GM21825 (cell line): ENCODE measurements around the gene CEP85L.

Experiments
- ATAC-seq: cut with Tn5 transposase; IDR thresholded peaks from one replicate; pipeline ENCODE4 v1.9.1; 2021; ENCODE audit warnings: mild to moderate bottlenecking, moderate library complexity; ENCODE audit not compliant: unreplicated experiment

Gene CEP85L

GRCh38 chr6:118651282-118652050 lies at the start of gene CEP85L:
CEP85L (minus strand) TSS chr6:118651591; CDS start chr6:118651269, 322 bp downstream.
- peak; percentile 90 for ATAC-seq

DNA sequence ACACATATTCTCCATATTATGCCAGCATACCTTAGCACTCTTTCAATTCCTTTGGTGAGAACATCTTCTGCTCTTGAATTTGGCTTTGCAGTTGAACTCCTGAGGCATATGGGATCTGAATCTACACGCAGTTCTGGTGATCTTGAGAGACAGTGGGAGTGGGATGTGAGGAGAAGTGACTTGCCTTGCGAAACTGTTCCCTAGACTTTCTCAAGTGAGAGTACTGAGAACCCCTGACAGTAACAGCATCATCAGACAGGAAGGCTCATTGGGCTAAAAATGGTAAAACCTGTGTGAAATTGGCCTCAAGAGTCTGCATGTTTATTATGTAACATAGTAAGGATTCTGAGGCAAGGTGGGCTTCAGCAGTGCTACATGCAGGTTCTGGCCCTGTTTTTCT lies 49.1 kb upstream of the CEP85L start:
- ATAC-seq: no peak

- ATAC-seq: no peak
These were observed 46.2 kb upstream of the CEP85L start for GRCh38 chr6:118697554-118697953.

DNA sequence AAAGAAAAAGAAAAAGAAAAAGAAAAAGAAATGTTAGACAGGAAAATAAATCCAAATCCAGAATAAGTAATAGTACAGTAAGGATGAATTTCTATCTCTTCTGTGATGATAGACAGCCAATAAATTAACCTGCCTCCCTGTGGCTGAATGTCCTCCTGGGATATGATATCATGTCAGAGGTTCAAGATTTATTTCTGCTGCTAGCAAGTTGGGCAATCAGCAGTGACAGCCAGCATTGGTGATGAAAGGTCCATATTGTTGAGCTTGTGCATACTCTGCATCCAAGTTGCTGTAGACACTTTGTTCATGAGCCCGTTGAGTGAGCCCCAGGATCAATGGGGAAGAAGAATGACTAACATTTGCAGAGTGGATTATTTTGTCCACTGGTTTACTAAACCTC lies 44.9 kb upstream of the CEP85L start:
- no peak for ATAC-seq

DNA sequence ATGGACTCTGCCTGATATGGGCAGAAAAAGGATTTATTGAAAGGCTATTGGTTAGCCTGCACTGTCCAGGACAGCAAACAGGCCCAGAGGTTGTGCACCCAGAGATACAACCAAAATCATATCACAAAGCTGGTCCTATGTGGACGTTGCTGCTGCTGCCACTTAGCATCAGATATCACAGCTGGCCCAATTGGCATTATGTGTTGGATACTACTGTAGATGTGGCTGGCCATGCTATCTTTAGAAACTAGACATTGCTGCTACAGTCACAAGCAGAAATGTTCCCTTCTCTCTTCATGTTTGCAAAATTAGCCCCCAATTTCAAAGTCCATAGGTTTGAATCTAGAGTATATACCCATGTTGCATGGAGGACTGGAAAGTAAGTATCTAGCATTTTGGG lies 42.2 kb upstream of the CEP85L start:
- no peak for ATAC-seq

DNA sequence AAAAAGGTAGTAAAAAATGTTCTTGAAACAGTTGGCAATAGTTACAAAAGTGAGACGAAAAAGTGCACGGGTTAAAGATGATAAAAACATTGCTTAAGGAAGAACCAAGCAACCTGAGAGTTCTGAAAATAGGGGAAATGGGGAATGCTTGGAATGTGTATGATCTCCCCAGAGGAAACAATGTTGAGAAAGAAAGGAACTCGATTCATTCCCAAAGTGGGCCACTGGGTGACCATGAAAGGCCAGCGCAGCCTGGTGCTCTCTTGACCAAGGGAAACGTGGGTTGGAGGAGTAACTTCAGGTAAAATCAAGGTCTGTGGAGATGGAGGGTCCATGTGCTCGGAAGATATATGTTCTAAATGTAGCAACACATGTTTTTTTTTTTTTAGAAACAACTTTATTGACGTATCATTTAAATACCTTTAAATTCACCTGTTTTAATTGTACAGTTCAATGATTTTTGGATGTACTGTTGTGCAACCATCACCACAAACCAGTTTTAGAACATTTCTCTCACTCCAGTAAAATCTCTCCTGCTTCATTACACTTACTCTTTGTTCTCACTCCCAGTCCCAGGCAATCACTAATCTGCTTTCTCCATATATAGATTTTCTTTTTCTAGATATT lies 34.5 kb upstream of the CEP85L start:
- no peak for ATAC-seq

- ATAC-seq: no peak
These were observed 32.8 kb upstream of the CEP85L start for GRCh38 chr6:118683881-118684872.

DNA sequence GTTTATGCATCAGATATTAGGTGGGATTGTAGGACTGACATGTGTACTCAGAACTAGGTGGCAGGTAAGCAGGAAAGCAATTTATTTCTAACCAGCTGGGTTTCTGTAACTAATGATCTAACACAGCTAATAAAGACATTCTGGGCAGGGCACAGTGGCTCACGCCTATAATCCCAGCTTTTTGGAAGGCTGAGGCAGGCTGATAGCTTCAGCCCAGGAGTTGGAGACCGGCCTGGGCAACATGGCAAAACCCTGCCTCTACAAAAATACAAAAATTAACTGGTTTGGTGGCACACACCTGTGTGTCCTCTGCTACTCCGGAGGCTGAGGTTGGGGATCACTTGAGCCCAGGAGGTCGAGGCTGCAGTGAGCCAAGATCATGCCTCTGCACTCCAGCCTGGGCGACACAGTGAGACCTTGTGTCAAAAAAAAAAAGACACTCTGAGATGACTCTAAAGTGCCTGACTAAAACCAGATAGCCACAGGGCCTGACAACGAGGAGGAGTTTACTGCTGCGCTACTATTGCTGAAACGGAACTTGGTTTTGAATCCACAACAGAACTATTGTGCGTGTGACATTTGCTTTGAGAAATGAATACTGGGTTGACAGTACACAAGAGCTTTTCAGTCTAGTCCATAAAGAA lies 29.2 kb upstream of the CEP85L start:
- ATAC-seq: no peak

DNA sequence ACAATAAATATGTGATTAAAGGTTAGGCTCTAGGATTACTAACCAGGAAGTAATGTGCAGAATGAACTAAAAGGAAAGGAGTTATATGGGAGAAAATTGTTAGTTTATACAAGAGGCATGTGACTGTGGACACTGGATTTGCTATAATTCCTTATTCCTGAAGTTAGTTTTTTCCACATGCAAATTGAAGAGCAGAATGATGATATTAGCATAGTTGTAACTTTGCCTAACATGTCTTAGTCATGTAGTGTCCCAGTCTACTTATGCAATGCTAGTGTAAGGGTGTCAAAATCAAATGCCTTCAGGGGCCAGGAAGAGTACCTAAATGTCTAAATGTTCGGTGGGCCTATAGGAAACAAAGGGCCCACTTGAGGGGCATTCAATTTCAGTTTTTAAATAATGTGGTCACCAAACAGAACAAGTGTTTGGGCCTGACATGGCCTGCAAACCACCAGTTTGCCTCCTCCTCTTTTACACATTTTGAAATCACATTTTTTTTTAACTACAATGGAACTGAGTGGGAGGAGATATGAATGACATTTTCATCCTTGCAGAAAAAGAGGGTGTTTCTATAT lies 28.0 kb upstream of the CEP85L start:
- ATAC-seq: no peak

DNA sequence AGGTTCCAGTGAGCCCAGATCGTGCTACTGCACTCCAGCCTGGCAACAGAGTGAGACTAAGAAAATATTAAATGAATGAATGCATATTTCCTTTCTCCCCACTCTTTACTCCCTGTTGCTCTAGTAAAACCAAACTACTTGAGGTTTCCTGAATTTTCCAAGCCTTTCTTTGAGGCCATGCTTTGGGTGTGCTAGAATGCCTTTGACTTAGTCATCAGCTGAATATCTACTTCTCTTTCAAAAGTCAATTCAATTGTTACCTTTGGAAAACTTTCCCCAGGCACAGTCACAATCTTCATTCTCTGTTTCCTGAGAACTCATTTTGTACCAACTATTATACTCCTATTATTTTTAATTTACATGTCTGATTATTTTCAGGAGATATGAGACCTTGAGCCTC lies 27.5 kb upstream of the CEP85L start:
- no peak for ATAC-seq

DNA sequence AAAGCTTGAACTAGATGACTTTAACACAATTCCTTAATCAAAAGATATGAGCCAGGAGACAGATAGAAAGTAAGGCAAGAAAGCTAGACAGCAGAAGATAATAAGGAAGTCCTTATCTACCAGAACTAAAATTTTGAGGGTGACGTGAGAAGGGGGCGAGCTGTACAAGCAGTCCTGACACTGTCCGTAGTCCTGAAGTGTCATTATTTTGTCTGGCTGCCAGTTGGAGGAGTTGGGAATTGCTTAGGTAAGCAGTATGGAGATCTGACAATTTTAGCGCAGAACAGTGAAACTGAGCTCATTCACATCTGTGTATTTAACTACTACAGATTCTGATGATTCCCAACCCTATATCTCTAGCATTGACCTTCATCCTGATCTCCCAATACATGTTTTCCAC lies 25.8 kb upstream of the CEP85L start:
- ATAC-seq: no peak

DNA sequence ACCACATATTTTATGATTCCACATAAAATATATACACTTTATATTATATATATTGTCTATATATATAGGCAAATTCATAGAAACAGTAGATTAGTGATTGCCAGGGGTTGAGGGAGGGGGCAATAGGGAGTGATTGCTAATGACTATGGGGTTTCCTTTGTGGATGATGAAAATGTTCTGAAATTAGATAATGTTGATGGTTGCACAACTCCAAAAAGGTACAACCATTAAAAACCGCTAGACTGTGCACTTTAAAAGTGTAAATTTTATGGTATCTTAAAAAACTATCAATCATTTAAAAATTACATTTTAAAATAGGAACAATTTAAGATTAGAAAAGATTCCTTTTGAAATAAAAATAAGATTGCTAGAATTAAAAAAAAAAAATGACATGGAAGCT lies 23.8 kb upstream of the CEP85L start:
- no peak for ATAC-seq

- no peak for ATAC-seq
These were observed 23.4 kb upstream of the CEP85L start for GRCh38 chr6:118674772-118675171.

DNA sequence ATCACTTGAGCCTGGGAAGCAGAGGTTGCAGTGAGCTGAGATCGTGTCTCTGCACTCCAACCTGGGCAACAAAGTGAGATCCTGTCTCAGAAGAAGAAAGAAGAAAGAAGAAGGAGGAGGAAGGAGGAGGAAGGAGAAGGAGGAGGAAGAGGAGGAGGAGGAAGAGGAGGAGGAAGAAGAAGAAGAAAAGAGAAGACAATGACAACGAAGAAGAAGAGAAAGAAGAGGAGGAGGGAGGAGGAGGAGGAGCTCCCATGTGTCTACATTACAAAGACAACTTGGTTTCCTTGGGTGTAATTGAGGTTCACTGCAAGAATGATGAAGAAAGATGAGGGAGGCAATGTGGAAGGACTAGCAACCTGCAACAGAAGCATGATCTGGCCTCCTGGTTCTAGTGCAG lies 21.3 kb upstream of the CEP85L start:
- no peak for ATAC-seq

GRCh38 chr6:118669561-118669960 lies 18.2 kb upstream of the CEP85L start:
- no peak for ATAC-seq

GRCh38 chr6:118668761-118669385 lies 17.5 kb upstream of the CEP85L start:
- ATAC-seq: no peak

DNA sequence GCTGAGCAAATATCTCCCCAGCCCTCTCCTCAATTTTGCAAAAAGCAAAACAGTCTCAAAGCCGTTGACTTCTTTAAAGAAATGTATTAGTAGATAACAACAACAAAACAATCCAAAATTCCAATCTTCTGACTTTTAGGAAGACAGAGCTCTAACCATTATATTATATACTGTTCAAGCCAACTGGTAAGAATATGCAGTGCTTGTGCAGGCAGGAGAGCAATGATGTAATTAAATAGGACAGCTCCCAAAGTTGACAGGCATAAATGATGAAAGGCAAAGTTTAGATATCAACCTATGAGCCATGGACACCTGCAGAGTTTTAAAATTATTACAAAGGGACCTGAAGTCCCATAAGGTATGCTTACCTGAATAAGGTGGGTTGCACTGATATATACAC lies 16.6 kb upstream of the CEP85L start:
- no peak for ATAC-seq

- ATAC-seq: no peak
These were observed 13.6 kb upstream of the CEP85L start for GRCh38 chr6:118665011-118665410.

- ATAC-seq: no peak
These were observed 12.9 kb upstream of the CEP85L start for GRCh38 chr6:118663993-118664985.
